CD1c-positive myeloid dendritic cell (primary cell): ENCODE results near the gene MRS2.
A peak's percentile ranks its signal among the peaks of the same experiment; 100 is the strongest.
"Not testable (repeated sequence)": the region's sequence is repeated elsewhere in the genome, so short reads cannot be mapped to it uniquely, and the experiment has no call there.

Experiments used
- DNase-seq: peaks from one replicate; pipeline ENCODE4 v3.0.0-alpha.2; 2016; ENCODE audit errors: extremely low spot score

MRS2 gene, protein sequence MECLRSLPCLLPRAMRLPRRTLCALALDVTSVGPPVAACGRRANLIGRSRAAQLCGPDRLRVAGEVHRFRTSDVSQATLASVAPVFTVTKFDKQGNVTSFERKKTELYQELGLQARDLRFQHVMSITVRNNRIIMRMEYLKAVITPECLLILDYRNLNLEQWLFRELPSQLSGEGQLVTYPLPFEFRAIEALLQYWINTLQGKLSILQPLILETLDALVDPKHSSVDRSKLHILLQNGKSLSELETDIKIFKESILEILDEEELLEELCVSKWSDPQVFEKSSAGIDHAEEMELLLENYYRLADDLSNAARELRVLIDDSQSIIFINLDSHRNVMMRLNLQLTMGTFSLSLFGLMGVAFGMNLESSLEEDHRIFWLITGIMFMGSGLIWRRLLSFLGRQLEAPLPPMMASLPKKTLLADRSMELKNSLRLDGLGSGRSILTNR

DNA sequence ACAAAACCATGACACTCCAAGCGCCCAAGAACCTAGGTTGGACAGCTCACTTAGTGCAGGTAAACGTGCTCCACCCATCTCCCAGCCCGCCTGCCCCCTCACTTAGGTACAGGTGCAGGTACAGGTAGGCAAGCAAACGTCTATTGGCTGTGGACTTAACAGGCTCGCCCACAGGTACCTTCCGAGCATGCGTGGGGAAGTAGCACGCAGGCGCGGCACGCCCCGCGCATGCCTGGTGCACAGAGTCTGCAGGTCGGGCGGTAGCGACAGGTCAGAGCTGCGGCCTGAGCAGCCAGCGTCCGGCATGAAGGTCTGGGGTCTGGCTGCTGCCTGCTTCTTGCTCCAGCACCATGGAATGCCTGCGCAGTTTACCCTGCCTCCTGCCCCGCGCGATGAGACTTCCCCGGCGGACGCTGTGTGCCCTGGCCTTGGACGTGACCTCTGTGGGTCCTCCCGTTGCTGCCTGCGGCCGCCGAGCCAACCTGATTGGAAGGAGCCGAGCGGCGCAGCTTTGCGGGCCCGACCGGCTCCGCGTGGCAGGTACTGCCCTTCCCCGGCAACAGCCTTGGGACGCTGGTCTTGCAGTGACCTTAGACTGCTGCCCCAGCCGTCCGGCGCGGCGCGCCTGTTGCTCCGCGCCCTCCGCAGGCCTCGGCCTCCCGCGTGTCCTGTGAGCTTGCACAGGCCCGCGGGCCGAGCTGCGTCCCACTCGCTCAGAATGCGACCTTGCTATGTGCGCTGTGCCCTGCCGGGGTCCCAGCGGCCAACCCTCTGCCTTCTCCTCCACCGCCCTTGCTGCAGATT lies at the start of gene MRS2:
TSS of gene MRS2 (plus strand) at position 240 of the 804 bp plus-strand sequence. CDS start at position 351, 111 bp downstream.
- DNase-seq, result peak; percentile 84

DNA sequence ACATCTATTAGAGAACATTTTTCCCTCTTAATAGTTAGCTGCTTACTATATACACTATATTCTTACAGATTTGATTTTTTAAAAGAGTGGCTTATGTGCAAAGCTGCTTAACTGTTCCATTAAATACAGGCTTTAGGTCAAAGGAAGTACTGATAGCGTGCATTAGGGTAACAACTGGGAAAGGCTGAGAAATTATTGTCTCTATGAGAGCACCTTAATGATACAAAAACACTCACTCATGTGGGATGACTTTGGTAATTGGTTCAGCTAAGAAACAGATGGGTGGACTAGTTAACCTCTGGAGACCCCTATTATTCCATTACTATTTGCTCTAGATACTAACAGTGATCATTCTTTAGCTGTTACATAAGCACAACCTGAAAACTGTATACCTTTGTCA lies 48.9 kb upstream of the MRS2 start:
- DNase-seq, result no peak

DNA sequence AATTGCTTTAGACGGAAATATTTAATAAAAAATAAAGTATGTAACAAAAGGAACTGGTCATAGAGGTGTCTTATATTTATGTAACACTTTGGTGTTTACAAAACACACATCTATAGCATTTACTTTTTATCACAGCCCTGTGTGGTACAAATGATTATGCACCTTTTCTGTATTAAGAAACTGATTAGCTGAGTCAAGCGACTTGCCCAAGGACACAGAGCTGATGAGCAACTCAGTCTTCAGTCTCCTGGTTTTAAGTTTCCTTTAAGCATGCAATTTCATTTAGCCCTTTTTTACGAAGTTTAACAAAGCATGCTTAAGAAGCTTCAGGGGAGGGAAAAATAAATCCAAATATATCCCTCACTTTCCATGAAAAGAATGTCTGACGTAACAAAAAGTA lies 47.3 kb upstream of the MRS2 start:
- no peak for DNase-seq

DNA sequence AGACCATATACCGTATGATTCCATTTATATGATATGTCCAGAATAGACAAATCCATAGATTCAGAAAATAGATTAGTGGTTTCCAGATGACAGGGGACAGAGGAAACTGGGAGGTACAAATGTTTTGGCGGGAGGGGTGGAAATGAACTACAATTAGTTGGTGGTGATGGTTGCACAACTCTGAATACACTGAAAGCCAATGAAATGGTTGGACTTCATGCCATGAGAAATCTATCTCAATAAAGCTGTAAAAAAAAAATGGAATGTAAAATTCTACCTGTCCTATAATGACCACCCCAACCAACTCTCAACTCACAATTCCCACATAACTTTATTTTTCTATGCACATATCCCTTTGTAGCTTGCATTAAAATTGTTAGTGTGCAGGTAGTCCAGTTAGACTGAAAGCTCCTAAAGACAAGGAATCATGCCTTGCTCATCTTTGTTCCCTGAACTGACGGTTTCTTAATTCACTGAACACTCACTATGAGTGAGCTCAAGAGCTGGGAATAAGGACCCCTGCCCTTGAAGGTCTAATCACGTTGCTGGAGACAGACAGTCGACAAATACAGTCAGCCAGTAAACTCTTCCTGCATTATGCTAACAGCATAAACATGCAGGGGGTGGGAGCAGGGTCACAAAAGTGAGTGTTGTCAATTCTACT lies 46.3 kb upstream of the MRS2 start:
- no peak for DNase-seq

DNA sequence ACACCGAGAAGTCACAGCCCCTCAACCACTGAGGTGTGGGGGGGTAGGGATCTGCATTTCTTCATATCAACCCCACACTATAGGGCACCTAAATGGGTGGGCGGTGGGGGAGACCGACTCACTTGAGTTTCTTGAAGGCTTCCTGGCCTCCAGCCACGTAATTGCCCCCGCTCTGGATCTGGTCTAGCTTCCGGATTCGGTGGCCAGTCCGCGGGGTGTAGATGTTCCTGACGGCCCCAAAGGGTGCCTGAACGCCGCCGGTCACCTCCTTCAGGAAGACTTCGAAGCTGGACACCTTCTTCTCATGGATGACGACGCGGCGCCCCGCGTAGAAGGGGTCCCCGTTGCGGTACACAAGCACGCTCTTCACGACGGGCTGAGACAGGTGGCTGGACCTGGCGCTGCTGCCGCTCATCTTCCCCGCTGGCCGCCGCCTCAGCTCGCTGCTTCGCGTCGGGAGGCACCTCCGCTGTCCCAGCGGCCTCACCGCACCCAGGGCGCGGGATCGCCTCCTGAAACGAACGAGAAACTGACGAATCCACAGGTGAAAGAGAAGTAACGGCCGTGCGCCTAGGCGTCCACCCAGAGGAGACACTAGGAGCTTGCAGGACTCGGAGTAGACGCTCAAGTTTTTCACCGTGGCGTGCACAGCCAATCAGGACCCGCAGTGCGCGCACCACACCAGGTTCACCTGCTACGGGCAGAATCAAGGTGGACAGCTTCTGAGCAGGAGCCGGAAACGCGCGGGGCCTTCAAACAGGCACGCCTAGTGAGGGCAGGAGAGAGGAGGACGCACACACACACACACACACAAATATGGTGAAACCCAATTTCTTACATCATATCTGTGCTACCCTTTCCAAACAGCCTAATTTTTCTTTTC lies 45.2 kb upstream of the MRS2 start, which contains the start of gene DCDC2:
TSS of gene DCDC2 (minus strand) at position 724 of the 883 bp plus-strand sequence. CDS start at position 415, 309 bp downstream.
- peak; percentile 3 for DNase-seq

DNA sequence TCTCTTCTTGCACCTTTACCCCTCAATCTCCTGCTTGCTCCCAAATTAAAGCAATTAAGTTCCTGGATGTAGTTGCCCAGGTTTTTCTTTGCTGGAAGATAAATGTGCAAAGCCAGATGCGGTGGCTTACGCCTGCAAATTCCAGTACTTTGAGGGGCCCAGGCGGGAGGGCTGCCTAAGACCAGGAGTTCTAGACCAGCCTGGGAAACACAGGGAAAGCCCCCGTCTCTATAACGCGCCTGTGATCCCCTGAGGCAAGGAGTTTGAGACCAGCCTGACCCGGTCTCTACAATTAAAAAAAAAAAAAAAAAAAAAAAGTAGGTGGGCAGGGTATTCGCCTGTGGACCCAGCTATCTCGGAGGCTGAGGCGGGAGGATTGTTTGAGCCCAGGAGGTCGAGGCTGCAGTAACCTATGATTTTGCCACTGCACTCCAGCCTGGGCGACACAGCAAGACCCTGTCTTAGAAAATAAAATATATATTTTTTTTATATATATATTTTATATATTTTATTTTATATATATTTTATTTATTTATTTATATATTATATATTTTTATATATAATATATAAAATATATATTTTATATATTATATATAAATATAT lies 44.4 kb upstream of the MRS2 start:
- DNase-seq, result no peak

DNA sequence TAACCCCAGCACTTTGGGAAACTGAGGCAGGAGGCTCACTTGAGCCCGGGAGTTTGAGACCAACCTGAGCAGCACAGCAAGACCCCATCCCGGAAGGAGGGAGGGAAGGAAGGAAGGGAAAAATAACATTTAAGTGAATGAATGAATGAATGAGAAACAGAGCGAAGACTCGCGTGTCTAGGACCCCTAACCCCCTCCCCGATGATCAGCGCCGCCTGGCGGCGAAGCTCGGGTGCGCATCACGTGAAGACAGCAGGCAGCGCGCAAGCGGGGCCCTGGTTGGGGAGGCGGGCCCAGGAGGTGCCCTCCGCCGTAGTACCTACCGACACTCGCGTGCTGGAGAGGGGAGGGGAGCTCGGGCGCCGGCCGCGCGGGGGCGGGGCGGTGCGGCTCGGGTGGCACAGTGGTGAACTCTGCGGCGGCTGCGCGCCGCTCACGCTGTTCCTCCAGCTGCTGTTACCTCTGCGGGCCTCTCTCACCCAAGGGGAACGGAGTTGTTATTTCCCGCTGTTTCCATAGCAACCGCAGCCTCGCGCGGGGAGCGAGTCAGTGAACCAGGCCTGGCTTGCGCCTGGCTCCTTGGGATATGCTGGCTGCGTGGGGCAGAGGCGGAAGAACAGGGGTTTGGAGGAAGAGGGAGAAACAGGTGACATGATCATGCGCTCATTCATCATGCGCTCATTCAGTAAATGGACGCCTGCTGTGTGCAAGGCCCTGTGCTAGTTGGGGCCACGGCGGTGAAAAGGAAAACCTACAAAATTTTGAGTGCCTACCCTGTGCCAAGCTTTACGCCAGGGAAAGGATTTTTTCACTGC lies 42.9 kb upstream of the MRS2 start:
- DNase-seq, result peak; percentile 89

DNA sequence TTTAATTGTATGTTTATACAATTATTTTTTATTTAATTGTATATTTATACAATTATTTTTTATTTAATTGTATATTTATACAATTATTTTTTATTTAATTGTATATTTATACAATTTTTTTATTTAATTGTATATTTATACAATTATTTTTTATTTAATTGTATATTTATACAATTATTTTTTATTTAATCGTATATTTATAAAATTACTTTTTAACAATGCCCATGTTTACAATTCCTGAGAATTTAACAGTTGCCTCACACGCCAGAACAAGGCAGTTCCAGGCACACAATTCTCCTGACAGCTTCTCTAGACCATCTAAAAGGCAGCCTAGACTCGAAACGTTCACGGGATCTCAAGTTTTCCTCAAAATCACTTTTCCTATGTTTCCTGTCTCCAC lies 40.4 kb upstream of the MRS2 start:
- not testable (repeated sequence) for DNase-seq

DNA sequence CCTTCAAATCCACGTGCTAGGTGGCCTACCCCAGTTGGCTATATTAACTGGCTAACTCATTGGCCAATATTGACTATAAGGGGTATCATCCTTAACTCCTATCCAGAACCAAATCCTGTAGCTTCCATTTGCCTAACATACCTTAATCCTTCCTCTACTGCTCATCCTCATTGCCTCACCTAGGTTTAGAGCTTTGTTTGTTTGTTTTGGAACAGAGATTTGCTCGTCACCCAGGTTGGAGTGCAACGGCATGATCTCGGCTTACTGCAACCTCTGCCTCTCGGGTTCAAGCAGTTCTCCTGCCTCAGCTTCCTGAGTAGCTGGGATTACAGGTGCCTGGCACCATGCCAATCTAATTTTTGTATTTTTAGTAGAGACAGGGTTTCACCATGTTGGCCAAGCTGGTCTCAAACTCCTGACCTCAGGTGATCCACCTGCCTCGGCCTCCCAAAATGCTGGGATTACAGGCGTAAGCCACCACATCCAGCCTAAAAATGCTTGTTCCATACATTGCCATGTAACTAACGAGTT lies 37.6 kb upstream of the MRS2 start:
- not testable (repeated sequence) for DNase-seq

DNA sequence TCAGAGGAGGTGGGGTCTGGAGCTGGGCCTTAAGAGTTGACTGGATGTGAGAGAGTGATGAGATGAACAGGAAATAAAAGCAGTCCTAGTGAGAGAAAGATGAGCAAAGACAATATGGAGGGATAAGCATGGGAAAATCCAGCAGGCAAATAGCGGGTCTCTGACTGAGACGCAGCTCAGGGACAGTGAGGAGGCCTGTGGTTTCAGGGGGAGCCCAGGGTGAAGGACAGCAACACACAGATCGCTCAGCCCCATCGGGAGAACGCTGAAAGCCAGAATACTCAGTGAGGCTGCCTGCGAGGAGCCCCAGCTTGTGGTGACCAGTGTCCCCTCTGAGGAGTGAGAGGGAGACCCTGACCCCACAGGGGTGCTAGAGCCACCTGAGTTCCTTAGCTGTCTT lies 28.1 kb upstream of the MRS2 start:
- DNase-seq, result no peak

DNA sequence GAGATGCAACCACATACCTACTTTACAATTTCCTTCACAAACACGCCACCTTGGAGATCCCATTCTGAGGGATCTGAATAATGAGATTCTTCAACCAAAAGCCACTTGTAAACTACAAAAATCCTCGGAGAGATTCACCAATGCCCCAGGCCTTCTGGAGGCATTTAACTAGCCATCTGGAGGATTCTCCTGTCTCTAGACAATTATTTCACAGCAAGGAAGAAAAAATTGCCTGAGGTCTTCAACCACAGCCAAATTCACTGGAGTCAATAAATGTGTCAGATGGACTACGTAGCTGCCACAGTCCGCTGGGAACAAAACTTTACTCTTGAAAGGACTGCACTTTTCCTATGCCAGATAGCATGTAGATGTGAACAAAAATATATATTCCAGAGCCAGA lies 25.9 kb upstream of the MRS2 start:
- DNase-seq, result no peak

DNA sequence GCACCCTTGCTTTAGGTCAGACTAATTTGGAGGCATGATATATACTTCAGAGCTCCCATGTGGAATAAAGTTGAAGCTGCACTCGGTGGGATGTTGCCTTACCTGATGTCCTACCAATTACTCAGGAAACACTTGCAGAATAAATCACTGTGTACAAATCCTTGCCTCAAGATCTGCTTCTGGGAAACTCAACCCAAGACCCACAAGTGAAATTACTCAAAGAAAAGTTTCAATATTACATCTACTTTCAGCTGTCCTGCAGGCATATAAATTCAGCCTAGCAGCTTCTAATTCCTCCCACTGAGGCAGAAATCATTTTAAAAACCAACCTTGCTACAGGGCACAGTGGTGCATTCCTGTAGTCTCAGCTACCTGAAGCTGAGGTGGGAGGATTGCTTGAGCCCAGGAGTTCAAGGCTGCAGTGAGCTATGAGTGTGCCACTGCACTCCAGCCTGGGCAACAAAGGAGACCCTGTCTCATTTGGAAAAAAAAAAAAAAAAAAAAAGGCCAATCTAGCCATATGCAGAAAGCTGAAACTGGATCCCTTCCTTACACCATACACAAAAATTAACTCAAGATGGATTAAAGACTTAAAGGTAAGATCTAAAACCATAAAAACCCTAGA lies 24.2 kb upstream of the MRS2 start:
- DNase-seq, result no peak

DNA sequence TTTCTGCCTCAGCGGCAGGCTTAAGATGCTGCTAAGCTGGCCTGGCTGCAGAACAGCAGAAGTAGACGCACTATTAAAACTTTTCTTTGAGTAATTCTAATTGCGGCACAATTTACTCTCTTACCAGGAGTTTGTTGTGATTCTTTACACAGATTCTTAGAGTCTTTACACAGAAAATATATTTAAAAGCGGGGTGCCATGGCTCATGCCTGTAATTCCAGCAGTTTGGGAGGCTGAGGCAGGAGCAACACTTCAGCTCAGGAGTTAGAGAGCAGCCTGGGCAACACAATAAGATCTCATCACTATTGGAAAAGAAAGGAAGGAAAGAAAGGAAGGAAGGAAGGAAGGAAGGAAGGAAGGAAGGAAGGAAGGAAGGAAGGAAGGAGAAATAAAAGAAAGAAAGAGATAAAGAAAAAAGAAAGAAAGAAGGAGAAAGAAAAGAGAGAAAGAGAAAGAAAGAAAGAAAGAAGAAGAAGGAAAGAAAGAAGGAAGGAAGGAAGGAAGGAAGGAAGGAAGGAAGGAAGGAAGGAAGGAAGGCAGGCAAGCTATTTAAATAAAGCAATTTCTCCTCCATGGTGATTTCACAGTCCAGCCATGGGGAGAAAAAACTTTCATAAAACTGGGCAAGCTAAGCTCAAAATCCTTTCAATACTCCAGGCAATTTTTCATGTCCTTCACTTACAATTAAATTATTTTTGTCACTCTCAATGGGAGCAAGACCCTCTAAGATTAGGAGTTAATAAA lies 21.1 kb upstream of the MRS2 start:
- no peak for DNase-seq

DNA sequence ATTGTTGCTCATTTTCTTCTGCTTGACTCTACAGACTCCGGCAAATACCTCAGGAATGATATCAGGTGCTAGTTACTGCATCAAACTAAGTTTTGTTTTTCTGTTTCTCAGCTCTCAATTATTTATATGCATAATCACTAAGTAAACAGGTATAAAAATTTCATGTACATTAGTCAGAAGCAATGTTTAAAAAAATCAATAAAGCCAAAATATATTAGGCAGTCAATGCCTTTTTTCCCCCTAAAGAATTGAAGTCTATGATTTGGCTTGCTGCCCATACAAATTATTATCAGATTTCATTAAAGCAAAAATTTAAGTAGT lies 20.6 kb upstream of the MRS2 start:
- no peak for DNase-seq

DNA sequence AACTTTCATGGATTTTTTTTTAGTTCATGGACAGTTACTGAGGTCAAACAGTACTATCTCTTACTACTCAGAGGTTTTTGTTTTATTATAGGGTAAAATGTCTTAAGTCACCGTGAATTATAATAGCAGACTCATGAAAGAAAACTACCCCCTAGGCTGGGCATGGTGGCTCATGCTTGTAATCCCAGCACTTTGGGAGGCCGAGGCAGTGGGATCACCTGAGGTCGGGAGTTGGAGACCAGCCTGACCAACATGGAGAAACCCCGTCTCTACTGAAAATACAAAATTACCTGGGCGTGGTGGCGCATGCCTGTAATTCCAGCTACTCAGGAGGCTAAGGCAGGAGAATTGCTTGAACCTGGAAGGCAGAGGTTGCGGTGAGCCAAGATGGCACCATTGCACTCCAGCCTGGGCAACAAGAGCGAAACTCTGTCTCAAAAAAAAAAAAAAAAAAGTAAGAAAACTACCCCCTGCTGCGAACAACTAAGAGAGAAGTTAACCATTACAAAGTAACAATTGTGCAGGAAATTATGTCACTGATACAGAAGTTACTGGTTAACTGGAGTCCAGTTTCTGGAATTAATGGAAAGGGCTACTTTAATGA lies 19.7 kb upstream of the MRS2 start:
- DNase-seq, result not testable (repeated sequence)

DNA sequence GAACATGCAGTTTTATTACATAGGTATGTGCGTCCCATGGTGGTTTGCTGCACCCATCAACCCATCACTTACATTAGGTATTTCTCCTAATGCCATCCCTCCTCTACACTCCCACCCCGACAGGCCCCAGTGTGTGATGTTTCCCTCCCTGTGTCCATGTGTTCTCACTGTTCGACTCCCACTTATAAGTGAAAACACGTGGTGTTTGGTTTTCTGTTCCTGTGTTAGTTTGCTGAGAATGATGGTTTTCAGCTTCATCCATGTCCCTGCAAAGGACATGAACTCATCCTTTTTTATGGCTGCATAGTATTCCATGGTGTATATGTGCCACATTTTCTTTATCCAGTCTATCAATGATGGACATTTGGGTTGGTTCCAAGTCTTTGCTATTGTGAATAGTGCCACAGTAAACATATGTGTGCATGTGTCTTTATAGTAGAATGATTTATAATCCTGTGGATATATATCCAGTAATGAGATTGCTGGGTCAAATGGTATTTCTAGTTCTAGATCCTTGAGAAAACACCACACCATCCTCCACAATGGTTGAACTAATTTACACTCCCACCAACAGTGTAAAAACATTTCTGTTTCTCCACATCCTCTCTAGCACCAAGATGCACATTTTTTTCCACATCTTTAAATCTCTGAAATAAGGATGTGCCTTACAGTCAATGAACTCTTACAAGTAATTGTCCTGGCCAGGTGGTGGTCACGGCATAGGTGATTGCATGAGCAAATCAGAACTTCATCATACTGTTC lies 18.2 kb upstream of the MRS2 start:
- DNase-seq, result not testable (repeated sequence)

DNA sequence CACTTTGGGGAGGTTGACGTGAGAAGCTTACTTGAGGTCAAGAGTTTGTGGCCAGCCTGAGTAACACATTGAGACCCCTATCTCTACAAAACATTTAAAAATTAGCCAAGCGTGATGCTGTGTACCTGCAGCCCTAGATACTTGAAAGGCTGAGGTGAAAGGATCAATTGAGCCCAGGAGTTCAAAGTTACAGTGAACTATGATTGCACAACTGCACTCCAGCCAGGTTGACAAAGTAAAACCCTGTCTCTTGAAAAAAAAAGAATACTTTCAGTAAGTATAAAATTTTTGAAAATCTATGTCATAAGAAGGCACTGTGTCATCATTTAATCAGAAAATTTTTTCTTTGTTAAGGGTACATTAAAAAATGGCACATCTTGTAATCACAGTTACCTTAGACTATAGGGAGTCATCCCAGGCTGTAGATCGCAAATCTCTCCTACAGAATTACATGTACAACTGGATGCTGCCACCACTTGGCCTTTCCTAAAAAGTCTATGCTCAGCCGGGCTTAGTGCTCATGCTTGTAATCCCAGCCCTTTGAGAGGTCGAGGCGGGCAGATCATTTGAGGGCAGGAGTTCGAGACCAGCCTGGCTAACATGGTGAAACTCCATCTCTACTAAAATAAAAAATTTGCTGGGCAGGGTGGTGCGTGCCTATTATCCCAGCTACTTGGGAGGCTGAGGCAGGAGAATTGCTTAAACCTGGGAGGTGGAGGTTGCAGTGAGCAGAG lies 17.0 kb upstream of the MRS2 start:
- DNase-seq, result no peak
